Fibroblast of peridontal ligament (primary cell): Measurements from ENCODE around the gene HECTD3.
A peak's percentile ranks its signal among the peaks of the same experiment; 100 is the strongest.
"Not testable (repeated sequence)": the region's sequence is repeated elsewhere in the genome, so short reads cannot be mapped to it uniquely, and the experiment has no call there.

Experiments used
- DNase-seq: peaks from one replicate; pipeline ENCODE4 v3.0.0-alpha.2; 2010; ENCODE audit errors: extremely low read depth

Gene HECTD3

DNA sequence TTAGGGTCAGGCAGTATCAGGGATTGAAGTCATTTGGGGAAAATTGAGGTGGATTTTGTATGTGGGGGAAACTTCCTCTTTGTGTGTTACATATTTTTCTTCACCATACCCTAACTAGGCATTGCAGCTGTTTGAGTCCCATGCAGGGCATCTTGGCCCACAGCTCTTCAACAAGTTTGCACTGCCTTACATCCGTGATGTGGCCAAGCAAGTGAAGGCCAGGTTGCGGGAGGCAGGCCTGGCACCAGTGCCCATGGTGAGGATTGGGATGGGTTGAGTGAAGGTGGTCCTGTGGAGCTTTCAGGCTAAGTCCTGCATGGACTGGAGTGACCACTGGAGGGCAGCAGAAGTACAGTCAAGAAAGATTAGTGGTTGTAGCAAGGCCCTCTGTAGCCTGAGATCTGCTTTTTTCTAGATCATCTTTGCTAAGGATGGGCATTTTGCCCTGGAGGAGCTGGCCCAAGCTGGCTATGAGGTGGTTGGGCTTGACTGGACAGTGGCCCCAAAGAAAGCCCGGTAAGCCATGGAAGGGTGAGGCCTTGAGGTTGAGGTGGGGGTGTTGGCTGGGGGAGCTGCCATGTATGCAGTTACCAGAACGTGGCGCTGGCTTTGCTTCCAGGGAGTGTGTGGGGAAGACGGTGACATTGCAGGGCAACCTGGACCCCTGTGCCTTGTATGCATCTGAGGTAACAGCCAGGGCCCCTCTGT, 3.4 kb upstream of the HECTD3 start:
- DNase-seq = peak; percentile 94

GRCh38 chr1:45013551-45014209, 2.6 kb upstream of the HECTD3 start:
- DNase-seq = no peak

DNA sequence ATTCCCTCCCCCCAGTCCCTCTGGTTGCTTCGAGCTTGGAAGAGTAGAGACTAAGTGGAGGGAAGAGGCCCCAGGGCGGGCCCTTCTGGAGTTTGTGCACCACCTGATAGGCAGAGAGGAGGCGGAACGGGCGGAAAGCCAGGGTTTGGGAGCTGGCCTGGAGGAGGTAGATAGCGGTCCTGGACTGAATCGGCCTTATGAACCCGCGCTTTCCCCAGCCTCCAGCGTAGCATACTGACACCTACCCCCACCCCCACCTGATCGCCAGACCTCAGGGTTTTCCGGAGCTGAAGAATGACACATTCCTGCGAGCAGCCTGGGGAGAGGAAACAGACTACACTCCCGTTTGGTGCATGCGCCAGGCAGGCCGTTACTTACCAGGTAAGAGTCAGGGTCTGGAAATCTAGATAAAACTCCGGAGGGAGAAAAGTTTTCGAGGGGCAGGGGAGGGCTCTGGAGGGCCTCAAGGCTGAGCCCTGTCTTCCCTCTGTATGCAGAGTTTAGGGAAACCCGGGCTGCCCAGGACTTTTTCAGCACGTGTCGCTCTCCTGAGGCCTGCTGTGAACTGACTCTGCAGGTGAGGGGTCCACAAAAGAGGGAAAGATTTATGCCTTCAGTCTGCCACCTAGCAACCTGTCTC, 1.6 kb upstream of the HECTD3 start:
- peak; percentile 70 for DNase-seq

- DNase-seq = peak; percentile 96
These were observed 914 bp upstream of the HECTD3 start, which contains the start of gene UROD for GRCh38 chr1:45011837-45012638. TSS of gene UROD (plus strand) at chr1:45012254. CDS start at chr1:45012266, 12 bp downstream.

GRCh38 chr1:45009956-45010854, 919 bp downstream of the HECTD3 start:
- DNase-seq = no peak

GRCh38 chr1:45009296-45009865, 1.7 kb downstream of the HECTD3 start:
- DNase-seq = no peak

GRCh38 chr1:45008516-45008915, 2.6 kb downstream of the HECTD3 start:
- DNase-seq = no peak

DNA sequence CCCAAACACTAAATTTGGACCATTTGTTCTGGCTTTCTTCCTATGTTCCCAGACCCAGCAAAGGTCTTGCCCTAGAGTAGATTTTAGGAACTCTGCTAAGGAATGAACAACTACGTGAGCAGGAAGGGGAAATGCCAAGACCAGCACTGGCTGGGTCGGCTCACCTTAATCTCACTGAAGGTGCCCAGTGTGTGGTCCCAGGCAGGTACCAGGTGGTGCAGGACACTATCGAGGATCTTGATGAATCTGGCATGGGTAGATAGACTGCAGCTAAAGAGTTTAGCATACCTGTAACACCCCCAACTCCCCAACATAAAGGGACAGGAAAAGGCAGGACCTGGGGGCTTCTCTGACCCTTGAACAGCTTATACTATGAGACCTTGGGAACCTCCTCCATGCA, 3.0 kb downstream of the HECTD3 start:
- DNase-seq = no peak

DNA sequence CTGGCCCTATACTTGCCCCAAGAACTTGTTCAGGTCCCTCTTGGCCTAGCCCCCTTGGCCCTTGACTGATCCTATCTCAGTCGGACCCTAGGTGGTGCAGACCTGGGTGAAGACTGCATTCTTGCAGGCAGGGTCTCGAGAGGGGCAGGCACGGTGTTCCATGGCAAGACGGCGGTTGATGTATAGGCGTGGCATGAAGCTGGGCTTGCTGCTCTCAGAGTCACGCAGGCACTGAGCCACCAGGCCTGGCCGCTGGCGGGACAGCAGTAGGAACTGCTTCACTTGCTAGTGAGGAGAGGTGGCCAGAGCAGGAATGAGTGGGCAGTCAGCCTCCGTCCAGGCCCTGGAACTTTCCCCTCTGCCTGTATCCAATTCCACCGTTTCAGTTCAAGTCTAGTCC, 3.8 kb downstream of the HECTD3 start:
- DNase-seq = no peak

DNA sequence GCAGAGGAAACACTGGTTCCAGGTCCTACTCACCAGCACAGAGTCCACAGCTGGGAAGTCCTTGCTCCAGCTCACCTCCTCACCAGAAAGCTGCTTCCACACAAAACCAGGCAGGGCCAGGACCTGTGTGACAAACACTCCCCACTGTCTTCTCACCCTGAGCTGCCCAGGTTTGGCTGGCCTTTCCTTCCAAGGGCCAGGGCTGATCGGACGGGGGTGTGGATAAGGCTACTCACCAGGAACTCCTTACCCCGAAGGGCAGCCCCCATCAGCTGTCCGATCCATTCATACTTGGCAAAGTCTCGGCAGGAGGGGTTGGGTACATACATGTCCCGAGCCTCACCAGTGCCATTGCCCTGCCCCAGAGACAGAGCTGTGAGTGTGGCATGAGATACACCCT, 5.4 kb downstream of the HECTD3 start:
- no peak for DNase-seq

DNA sequence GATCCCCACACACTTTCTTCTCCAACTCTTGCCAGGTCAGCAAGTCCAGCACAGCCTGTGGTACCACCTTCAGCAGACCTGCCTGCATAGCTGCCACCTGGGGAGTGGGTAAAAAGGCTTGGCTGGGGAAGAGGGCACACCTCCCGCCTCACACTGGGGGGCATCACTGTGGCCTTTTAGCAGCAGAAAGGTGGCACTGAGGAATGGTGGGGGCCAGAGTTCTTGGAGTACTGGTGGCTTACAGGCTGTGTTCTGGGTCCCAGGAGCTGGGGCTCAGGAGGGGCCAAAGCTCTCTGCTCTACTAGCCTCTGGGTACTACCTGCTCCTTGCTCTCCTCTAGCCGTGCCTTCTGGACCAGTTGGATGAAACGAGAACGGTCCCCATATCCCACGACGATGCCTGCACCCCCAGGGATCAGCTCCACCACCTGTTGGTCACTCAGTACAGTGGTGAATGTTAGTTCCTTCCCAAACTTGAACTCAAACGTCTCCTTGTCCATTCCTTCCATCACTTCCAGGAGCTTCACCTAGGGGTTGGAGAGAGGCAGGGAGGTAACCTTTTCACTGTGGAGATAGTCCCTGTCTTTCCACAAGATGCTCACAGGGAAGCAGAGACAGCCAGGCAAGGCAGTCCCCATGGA, 6.7 kb downstream of the HECTD3 start:
- DNase-seq = no peak

- DNase-seq = no peak
These were observed 7.4 kb downstream of the HECTD3 start for GRCh38 chr1:45003741-45004140.

DNA sequence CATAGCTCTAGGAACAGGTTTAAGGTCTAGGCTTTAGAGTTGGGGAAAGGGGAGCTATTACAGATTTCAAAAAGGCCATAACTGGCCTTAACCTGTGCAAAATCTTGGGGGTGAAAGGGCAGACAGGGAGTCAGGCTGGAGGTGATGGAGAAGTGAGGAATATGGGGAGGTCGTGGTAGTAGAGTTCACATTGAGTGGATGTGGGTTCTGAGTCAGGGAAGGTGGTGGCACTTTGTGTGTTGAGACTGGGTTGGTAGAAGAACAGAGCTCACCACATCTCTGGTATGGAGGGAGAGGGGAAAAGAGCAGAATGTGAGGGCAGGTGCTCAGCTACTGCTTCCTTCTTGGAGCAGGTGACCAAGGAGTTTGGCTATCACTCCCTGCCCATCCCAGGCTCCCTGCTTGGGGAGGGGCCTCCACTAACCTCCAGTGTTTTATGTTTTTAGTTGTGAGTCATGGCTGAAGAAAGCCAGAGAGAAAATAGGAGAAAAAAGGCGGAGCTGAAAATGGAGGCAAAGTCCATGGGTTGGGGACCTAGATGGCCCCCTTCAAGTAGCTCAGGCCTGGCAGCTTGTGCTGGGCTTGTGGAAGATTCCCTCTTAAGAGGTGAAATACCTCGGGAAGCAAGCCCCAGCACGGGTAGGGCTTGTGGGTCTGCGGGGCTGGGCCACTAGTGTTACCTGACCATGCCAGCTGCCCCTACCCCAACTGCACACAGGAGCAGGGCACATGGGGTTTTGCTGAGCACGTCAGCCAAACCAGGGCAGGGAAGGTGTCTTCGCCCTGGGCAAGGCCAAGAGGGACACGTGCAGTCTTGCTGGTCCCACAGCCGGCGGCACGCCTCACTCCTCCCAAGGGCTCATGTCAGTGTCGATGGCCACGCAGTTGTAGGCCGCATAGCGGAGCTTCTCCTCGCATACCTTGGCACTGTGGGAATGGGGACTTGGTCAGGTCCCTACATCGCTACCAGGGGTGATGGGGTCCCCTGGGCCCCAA, 8.2 kb downstream of the HECTD3 start:
- DNase-seq = no peak

DNA sequence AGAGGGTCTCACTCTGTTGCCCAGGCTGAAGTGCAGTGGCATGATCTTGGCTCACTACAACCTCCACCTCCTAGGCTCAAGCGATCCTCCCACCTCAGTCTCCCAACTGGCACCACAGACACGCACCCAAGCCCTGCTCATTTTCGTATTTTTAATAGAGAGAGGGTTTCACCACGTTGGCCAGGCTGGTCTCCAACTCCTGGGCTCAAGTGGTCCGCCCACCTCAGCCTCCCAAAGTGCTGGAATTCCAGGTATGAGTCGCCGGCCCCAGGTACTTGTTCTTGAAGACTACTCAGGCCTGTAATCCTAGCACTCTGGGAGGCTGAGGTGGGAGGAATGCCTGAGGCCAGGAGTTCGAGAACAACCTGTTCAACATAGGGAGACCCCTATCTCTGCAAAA, 9.5 kb downstream of the HECTD3 start:
- not testable (repeated sequence) for DNase-seq

DNA sequence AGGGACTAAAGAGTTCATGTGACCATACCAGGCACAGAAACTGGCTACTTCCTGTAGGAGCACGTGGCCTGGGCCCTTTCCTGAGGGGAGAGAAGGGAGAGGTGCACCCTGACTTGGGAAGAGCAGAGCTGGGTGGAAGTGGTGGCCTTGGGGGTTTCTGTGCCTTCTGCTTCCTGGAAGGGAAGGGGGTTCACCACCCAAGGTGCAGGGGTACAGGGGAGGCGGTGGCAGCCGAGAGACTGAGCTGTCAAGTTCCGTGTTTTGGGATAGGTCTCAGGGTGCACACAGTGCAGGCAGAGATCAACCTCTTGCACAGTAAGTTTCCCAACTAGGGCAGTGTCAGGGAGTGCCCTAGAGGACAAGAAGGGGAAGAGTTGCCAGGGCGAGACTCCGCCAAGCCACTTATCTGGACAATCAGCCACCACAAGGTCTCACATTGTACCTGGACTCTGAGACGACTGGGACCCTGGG, 10.1 kb downstream of the HECTD3 start:
- no peak for DNase-seq

GRCh38 chr1:44999232-44999631, 11.9 kb downstream of the HECTD3 start:
- DNase-seq = no peak

DNA sequence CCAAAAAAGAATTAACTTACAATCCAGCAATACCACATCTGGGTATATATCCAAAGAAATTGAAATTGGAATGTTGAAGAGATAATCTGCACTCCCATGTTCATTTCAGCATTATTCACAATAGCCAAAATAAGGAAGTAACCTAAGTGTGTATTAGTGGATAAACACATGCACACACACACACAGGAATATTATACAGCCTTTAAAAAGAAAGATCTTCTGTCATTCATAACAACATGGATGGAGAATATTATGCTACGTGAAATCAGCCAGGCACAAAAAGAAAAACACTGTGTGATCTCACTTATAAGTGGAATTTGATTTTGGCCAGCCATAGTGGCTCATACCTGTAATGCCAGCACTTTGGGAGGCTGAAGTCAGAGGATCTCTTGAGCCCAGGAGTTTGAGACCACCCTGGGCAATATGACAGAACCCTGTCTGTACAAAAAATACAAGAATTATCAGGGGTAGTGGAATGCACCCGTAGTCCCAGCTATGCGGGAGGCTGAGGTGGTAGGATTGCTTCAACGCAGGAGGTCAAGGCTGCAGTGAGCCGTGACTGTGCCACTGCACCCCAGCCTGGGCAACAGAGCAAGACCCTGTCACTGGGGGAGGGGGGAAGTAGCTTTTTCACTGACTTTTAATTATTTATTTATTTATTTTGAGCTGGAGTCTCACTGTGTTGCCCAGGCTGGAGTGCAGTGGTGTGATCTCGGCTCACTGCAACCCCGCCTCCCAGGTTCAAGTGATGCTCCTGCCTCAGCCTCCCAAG, 15.5 kb downstream of the HECTD3 start:
- no peak for DNase-seq

GRCh38 chr1:44994309-44994898, 16.7 kb downstream of the HECTD3 start:
- no peak for DNase-seq
